GM21447 (cell line): ENCODE results near the gene ATG3.
"Not testable (repeated sequence)": the region's sequence is repeated elsewhere in the genome, so short reads cannot be mapped to it uniquely, and the experiment has no call there.

Source experiments
- ATAC-seq: cut with Tn5 transposase; IDR thresholded peaks from one replicate; pipeline ENCODE4 v1.9.1; 2021; ENCODE audit not compliant: unreplicated experiment

Gene ATG3

DNA sequence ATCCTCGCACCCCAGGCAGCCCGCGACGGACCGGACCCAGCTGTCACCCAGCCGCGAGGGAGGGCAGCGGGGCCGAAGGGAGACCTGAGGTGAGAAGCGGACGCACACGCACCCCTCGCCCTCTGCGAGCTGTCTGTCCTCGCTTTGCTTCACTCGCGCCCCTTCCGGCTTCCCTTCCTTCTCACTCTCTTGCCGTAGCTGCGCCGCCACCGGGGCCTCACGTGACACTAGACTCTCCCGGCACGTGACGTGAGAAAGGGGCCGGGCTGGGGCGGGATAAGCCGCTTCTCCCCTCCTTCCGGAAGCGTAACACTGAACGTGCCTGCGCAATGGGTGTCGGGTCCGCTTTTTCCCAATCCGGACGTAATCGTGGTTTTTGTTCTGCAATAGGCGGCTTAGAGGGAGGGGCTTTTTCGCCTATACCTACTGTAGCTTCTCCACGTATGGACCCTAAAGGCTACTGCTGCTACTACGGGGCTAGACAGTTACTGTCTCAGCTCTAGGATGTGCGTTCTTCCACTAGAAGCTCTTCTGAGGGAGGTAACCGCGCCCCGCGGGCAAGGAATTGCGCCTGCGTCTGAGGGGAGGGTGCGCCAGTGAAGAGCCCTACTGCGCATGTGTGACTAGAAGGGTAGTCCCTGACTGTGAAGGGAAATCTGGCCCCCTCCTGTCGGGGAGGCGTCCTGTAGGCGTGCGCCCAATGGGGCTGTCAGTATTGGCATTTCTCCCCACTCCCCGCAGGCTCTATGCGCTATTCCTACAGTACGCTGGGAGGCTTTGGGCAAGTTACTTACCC is at the start of gene ATG3, which contains the start of gene SLC35A5:
Gene ATG3 (minus strand): TSS at position 229 of the 796 bp plus-strand sequence. CDS start 434 bp downstream, outside the sequence.
Gene SLC35A5 (plus strand): TSS at position 312 of the 796 bp plus-strand sequence. CDS start 1,359 bp downstream, outside the sequence.
- ATAC-seq: peak; percentile 80

DNA sequence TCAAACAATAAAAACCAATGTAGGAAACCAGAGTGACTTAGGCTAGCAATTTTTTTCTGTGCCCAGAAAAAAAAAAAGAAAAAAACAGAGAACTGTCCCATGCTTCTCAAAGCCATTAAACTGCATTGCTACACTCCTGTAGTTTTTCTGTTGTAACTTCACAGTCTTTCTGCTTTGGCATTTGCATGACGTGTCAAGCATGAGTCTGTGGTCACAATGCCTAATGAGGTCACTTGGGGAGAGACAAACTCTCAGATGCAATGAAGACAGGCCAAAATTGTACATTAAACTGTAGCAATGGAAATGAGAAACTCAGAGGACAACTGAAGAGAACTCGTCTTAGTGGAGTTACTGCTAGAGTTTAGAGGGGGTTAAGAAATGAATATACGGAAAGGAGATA is 48.4 kb upstream of the ATG3 start:
- no peak for ATAC-seq

DNA sequence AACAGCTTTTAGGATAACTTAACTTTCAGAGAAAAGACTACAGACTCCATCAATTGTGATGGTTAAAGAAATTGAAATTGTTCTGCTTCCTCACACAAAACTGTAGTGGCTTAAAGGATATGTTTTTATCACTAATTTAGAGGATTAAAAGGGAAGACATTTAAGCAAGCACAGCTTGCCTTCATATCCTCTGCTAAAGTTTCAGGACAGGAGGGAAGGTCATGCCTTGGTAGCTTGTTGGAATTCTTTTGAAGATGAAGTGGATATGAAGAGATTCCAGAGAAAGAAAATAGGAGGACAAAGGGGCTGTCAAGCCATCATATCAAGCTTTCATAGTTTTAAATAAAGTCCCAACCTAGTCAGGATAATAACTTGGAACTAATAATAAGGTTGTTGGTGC is 46.1 kb upstream of the ATG3 start:
- no peak for ATAC-seq

DNA sequence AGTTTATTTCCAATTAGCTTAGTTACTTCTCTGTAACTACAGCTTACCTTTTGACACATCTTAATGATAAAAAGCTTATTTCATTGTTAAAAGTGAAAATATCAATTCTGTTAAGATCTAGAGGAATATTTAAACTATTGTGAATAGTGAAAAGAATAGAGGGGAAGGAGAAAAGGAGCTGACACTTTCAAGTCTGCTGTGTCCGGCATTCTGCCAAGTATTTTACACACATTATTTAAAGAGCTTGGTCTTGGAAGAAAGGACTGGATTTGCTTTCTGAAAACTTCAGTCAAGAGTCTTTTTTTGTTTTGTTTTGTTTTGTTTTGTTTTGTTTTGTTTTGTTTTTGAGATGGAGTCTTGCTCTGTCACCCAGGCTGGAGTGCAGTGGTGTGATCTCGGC is 44.3 kb upstream of the ATG3 start:
- ATAC-seq: no peak

DNA sequence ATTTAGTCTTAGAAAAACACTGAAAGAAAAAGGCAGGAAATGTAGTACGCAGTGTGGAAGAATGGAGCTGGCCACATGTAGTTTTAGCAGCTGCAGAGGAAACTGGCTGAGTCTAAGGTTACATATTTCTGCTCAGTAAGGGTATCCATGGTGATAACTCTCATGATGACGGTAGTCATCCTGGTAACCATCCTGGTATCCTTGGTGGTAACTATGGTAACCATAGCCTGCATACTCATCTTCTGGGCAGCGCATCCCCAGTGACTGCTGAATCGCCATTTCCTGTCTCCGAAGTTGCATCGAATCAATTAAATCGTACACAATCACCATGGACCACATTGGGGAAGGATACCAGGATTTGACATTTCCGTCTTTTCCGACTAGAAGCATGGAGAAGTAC is 43.5 kb upstream of the ATG3 start:
- ATAC-seq: no peak

DNA sequence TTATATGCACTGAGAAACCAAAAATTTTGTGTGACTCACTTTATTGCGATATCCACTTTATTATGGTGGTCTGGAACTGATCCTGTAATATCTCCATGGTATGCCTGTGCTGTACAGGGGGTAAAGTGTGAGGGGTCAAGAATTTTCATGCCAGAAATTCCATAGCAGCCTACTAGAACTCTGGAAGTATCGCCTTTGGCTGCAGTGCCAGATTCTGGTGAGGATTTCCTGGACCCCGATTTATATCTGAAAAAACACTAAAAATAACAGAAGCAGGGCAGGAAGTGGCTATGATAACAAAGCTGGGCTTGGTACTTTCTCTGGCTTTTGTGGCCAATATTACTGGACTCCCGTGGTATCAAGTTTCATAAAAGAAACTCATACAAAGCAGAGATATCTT is 42.8 kb upstream of the ATG3 start:
- no peak for ATAC-seq

DNA sequence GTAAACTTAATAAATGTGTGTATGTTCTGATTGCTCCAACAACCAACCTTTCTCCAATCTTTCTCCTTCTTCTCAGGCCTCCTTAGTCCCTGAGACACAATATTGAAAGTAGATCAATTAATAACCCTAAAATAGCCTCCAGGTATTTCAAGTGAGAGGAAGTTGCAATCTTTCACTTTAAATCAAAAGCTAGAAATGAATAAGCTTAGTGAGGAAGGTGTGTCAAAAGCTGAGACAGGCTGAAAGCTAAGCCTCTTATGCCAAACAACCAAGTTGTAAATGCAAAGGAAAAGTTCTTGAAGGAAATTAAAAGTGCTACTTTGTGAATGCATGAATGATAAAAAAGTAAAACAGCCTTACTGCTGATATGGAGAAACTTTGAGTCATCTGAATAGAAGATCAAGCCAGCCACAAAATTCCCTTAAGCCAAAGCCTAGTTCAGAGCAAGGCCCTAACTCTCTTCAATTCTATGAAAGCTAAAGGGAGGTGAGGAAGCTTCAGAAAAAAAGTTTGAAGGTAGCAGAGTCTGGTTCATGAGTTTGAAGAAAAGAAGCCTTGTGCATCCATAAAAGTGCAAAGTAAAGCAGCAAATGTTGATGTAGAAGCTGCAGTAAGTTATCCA is 40.6 kb upstream of the ATG3 start:
- ATAC-seq: peak; percentile 83

DNA sequence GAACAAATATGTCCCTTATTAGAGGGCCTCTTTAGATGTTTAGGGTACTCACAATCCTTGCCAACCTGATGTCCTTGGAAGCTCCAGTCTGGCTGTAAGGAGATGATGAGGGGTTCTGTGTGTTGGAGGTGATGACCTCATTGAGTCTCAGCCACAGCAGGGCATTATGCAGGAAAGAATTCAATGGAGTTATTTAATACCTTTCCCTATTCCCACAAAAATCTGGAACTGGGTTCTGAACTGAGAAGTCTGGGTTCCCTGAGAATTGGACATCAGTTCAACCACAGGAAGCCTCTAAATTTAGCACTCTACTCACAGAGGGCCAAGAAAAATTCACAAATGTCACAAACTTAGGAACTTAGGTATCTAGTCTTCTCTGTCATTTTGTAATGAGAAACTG is 37.0 kb upstream of the ATG3 start:
- no peak for ATAC-seq

DNA sequence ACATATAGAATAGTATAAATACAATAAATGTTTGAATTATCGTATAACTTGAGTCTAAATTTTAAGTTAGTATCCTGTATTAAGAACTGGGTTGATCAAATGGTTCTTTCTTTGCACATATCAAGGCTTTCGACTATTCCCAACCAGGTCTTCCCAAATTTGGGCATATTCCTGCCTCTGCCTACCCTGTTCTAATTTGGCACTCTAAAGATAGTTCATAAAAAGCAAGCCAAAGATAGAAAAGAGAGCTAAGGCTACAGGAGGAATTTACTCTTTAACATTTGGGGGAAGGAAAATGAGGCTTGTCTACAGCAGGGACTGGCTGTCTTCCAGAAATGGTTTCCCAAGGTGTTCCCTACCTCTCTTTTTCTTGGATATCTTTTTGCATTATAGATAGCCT is 36.2 kb upstream of the ATG3 start:
- ATAC-seq: no peak

DNA sequence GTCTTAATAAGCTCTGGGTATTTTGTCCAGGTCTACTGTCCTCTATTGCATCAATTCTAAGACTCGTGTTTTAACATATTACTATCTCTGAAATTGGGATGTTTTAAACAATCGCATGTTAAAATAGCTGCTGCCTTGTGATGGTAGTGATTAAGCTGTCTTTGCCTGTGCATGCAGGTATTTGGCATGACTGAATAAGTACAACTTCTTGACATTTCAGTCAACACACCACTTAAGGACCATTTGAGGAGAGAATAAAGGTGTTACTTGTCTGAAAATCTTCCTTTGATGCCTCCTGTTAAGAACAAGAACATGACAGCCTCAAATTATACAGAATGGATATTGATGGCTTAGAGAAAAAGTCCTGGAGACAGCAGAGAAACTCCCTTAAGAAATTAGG is 33.1 kb upstream of the ATG3 start:
- ATAC-seq: no peak

DNA sequence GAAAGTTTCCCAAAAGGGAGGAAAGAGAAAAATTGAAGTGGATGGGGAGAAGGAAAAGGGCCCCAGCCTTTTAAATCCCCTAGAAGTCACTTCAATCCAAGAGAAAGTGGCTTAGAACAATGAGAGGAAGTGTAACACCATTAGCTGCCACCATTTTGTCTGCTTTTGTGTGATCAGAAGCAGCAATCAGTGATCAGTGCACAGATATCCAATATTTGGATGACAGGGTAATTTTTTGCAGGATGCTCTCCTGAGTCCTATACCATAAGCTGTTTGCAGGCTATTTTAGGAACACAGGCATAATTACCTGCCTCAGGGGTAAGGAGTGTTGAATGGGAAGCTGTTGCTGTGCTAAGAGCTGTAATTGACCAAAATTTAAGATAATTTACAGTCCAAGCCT is 31.5 kb upstream of the ATG3 start:
- no peak for ATAC-seq

DNA sequence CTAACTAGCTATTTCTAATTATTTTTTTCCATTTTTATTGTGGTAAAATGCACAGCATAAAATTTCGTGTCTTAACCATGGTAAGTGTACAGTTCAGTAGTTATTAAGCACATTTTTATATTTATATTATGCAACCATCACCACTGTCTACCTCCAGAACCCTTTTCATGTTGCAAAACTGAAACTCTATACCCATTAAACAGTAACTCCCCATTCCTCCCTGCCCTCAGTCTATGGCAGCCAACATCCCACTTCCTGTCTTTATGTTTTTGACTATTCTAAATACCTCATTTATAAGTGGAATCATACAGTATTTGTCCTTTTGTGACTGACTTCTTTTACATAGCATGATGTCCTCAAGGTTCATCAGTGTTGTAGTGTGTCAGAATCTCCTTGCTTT is 25.6 kb upstream of the ATG3 start:
- ATAC-seq: no peak

DNA sequence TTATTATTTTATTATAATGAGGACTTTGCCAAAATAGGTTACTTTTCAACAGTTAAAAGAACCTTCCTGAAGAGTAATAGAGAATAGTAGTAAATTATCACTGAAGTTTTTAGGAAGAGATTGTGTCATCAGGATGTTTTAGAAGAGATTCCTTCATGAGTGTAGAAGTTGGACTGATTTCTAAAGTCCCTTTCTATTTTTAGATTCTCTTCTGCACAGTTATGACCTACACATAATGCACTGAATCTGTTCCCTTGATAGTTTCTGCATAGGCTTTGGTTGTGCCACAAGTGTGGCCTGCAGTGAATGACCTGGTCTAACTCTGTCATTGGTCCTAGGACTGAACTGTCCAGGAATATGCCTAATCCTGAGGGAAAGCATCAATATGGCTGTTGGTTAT is 24.0 kb upstream of the ATG3 start:
- ATAC-seq: no peak

DNA sequence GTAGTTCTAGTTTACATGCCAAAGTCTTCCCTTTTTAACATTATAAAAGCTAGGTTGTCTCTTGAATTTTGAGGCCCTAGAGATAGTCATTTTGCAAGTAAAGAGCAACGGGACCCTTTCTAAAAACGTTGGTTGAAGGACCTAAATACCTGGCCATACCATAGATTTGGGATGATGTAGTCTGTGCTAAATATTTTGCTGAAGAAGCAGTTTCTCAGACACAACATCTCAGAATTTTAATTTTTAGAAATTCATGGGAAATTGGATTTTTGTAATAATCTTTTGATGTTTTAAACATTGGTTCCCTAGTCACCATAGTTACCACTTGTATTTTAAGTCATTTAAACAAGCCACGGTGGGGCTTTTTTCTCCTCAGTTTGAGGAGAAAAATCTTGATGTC is 21.3 kb upstream of the ATG3 start:
- ATAC-seq: no peak

DNA sequence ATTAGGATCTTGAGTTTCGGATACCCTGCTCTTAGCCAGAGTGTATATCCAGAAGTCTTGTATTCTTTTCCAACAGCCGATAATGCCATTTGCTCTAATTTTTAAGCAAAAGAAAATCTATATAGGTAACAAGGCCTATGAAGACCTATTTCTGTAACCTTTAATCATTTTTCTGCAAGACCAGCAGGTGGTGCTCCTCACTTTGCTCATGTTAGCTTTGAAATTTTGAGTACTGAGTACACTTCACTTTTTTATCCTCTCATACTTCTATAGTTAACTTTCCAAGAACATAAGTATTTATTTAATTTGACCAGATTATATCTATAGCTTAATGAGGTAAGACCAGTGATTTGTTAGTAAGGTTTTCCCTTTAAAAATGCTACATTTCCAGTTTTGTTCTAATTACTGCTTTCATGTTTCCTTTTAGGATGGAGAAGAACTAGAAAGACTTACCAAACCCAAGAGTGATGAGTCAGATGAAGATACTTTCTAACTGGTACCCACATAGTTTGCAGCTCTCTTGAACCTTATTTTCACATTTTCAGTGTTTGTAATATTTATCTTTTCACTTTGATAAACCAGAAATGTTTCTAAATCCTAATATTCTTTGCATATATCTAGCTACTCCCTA is 20.6 kb upstream of the ATG3 start:
- no peak for ATAC-seq

DNA sequence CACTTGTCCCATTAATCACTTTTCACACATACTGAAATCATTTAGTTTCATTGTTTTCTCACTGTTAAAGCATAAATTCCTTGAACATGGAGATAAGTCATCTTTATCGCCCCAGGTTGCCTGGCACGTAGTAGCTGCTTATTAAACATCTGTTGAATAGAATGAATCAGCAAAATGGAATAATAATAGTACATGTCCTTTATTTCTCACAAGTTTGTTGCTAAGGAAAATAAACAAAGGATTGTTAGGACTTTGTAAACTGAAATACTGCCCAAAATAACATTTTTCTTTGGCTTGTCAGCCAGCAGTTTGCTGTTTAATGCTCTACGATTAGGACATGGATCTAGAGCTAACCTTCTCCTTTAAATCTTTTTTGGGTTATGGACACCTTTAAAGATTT is 17.9 kb upstream of the ATG3 start:
- no peak for ATAC-seq

DNA sequence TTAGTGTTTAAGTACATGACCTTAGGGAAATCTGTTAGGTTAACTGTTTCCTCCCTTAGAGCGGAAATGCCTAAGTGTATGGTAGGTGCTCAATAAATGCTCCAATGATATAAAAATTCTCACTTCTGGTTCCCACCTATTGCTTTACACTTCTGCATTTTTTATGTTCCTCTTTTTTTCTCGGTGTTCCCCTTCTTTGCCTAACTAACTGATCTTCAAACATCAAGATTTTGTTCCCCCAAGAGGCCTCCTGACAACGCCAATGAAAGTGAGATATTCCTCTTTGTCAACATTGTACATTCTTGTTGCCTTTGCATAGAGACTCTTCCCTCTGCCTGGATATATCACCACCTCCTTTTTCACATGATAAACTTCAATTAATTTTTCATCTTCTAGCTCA is 17.5 kb upstream of the ATG3 start:
- no peak for ATAC-seq

DNA sequence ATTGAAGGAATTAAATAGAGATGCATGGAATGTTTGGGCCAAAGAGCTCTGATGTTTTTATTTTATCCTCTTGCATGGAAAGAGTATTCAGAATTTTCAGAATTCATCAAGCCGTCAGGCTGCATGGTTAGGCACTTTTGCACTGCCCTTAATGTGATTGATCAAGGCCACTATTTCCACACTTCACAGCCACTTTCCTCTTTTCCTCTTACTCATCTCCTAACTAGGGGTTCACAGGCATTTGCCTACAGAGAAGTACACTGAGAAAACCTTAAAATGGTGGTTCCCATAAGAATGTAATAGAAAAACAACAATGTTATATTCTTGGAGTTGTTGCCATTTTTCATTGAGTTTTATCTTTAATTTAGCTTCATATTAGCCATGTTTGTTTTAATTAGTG is 10.9 kb upstream of the ATG3 start:
- ATAC-seq: no peak

DNA sequence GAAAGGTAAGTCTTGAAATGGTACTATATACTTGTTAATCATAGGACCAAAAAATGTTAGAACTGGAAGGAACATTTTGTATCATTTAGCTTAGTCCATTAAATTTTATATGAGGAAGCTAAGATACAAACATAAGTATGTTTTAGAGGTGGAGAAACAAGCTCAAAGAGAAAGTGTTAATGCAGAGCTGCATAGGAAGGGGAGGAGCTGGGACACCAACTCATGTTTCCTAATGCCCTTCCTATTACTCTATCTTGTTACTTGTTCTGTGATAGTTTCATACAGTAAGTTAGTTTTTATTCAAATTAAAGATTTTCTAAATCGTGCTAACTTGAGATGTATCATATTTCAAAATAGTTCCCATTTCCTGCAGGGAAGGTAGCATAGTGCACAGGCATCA is 7.5 kb upstream of the ATG3 start:
- no peak for ATAC-seq

DNA sequence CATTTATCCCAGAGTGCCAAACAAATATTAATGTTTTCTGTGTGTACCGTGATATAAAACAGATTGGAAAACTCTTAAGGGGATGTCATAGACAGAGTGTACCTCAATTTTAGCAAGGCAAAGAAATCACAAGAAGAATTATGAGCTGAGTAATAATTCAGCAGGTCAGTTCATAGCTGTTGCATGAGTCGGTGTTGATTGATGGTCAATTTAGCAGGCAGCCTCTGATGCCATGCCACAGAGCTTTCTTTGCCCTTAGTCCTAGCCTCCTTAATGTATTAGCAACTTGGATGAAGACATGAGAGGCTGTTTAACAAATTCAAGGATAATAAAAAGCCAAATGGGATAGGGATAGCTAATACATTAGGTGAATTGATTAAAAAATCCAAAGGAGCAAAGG is 6.9 kb upstream of the ATG3 start:
- ATAC-seq: no peak

DNA sequence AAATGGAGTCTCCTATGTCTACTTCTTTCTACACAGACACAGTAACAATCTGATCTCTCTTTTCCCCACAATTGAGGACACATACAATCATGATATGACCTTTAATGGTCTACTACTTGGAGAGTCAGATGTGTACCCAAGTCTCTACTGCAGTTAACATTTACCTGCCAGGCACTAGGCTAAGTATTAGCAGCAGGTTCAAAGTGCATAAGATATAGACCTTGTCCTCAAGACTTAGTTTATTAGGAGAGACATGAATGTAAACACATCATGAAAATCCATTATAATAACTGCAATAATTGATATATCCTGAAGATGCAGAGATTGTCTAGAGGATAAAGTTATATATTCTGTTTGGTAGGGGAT is 3.2 kb upstream of the ATG3 start:
- no peak for ATAC-seq

DNA sequence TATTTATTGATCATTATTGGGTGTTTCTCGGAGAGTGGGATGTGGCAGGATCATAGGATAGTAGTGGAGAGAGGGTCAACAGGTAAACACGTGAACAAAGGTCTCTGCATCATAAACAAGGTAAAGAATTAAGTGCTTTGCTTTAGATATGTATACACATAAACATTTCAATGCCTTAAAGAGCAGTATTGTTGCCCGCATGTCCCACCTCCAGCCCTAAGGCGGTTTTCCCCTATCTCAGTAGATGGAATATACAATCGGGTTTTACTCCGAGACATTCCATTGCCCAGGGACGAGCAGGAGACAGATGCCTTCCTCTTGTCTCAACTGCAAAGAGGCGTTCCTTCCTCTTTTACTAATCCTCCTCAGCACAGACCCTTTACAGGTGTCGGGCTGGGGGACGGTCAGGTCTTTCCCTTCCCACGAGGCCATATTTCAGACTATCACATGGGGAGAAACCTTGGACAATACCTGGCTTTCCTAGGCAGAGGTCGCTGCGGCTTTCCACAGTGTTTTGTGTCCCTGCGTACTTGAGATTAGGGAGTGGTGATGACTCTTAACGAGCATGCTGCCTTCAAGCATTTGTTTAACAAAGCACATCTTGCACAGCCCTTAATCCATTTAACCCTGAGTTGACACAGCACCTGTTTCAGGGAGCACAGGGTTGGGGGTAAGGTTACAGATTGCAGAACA is 2.6 kb upstream of the ATG3 start:
- not testable (repeated sequence) for ATAC-seq
